HG03342 (cell line): ENCODE results near the gene SELENBP1.
"Not testable (repeated sequence)": the region's sequence is repeated elsewhere in the genome, so short reads cannot be mapped to it uniquely, and the experiment has no call there.

Experiments
- ATAC-seq: cut with Tn5 transposase; IDR thresholded peaks from one replicate; pipeline ENCODE4 v1.9.1; 2021; ENCODE audit warnings: mild to moderate bottlenecking, moderate library complexity; ENCODE audit not compliant: unreplicated experiment

SELENBP1 gene

GRCh38 chr1:151384584-151384983, 12.1 kb upstream of the SELENBP1 start:
- no peak for ATAC-seq

GRCh38 chr1:151377150-151377884, 4.8 kb upstream of the SELENBP1 start:
- ATAC-seq: no peak

- no peak for ATAC-seq
These were observed 691 bp upstream of the SELENBP1 start for GRCh38 chr1:151373196-151373595.

GRCh38 chr1:151371370-151372057, 991 bp downstream of the SELENBP1 start:
- ATAC-seq: no peak

- ATAC-seq: no peak
These were observed 2.1 kb downstream of the SELENBP1 start for GRCh38 chr1:151370211-151370911.

GRCh38 chr1:151369621-151370048, 2.9 kb downstream of the SELENBP1 start:
- ATAC-seq: no peak

- ATAC-seq: no peak
These were observed 3.2 kb downstream of the SELENBP1 start for GRCh38 chr1:151369302-151369610.

GRCh38 chr1:151368393-151369301, 3.9 kb downstream of the SELENBP1 start:
- no peak for ATAC-seq

GRCh38 chr1:151367658-151368392, 4.7 kb downstream of the SELENBP1 start:
- ATAC-seq: no peak

- ATAC-seq: no peak
These were observed 7.5 kb downstream of the SELENBP1 start for GRCh38 chr1:151364996-151365395.

- no peak for ATAC-seq
These were observed 10.0 kb downstream of the SELENBP1 start for GRCh38 chr1:151362308-151363155.

GRCh38 chr1:151361883-151362282, 10.6 kb downstream of the SELENBP1 start:
- ATAC-seq: no peak

DNA sequence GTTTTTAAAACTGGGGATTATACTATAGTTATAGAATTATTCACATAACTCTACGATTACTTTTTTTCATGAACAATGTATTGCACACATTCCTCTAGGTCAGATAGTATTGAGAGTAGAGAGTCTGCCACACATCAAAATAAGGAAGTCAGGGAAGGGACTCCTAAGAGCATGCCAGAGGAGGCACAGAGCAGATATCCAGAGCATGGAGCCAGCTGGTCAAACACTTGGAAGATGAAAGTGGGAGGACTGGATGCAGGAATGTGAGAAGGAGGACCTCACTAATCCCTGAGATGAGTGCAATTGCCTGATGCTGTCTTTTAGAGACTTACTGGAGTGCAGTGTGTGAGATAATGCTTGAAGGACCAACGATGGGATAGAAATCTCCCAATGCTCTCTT, 15.8 kb downstream of the SELENBP1 start:
- ATAC-seq: no peak

DNA sequence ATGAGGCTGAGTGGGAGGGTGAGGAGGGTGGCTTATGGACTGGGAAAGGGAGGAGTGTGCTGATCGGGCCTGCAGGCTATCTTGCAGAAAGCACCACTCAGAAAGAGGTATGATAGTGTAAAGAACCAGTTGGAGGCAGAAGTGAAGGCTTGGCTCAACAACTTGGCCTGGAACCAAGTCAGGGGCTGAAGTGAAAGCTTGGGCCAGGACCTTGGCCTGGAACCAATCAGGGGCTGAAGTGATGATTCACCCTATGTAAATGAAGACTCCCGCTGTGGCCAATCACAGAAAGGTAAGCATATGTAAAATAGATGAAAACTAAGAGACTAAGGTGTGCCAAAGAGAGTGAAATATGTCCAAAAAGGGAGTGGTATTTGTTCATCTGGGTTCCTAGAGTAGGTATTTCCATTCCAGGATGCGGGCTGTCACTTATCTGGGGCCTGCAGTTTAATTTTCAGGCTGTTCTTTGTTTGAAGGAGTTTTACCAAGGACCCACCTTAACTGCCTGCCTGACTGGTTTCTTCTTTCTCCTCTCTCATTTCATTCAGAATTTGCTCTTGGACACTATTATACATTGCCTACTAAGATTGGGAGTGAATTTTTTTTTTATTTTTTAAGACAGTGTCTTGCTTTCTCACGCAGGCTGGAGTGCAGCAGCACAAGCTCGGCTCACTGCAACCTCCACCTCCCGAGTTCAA, 20.3 kb downstream of the SELENBP1 start:
- ATAC-seq: no peak

- not testable (repeated sequence) for ATAC-seq
These were observed 22.2 kb downstream of the SELENBP1 start for GRCh38 chr1:151350323-151350722.

GRCh38 chr1:151347523-151348246, 24.8 kb downstream of the SELENBP1 start:
- no peak for ATAC-seq

DNA sequence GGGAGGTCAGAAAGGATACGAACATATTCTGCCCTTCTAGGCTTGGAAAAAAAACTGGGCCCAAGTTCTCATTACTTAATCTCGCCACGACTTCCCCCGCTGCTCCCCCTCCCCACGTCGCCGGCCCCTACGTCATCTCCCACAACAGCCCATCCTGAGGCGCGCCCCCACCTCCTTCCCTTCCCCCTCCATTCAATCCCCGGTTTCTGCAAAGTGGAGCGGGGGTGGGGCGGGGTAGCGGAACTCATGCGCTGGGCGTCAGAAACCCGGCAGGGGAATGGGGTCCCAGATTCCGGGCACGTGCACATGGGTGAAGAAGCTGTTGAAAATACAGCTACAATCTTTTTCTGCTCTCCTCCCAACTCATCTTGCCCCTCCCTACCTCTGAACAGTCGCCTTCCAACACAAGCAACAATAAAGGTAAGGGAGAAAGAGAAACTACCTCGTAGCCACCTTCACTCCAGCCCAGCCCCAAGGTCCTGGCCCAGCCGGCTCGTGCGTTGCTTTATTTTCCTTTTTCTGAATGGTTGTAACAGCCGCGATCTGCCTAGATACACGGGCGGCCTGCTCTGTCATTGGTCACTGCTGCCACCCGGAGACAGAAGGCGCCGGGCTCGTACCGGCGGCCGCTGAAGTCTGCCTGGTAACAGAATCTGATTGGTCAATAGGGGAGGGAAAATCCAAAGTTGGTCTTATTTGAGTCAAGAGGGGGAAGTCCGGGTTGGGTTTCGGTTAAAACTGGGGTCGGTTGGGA, 25.6 kb downstream of the SELENBP1 start, which contains the start of gene RFX5:
Gene RFX5 (minus strand): TSS at position 484 of the 754 bp plus-strand sequence. CDS start 932 bp downstream, outside the sequence.
- peak; percentile 90 for ATAC-seq
